ENCODE data around the gene HDAC3.

DNA sequence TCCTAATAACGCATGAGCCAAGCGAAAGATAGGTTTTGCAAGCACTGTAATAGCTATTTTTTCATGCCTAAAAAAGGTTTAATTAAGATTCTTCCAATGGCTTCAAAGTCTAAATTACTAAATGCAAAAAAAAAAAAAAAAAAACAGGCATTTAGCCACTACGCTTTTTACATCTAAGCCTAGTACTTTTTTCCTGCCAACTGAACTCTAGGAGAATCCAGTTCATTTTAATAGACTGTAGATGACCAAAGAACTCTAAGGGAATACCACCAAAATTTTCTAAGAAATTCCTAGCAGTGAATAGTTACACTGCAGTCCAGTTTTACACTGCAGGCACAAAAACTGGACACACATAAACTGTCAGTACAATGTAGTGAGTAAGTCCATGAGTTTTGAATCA lies 27.6 kb downstream of the HDAC3 start:
- TF ChIP-seq JUND (IDR thresholded peaks at IDR 0.05) (no peak), CTCF (IDR thresholded peaks at IDR 0.05) (no peak), ELF1 (IDR thresholded peaks at IDR 0.05) (no peak), CHD2 (IDR thresholded peaks at IDR 0.05; ENCODE audit: low read length, partially characterized antibody) (no peak), TAF1 (IDR thresholded peaks at IDR 0.05; ENCODE audit: borderline replicate concordance, low read depth, low read length) (no peak), USF2 (IDR thresholded peaks at IDR 0.05; ENCODE audit: borderline replicate concordance, low read depth, low read length) (no peak), GATA2 (CRISPR knock-in tag; IDR thresholded peaks at IDR 0.05) (no peak), POLR2AphosphoS5 (IDR thresholded peaks at IDR 0.05; ENCODE audit: low read depth, low read length) (no peak), SMC3 (IDR thresholded peaks at IDR 0.05; ENCODE audit: low read depth, low read length) (no peak), SIN3A (IDR thresholded peaks at IDR 0.05; ENCODE audit: borderline replicate concordance, low read depth, low read length) (no peak)
